IMR-90 (cell line): ENCODE results near the gene DISP2. TPM values are rescaled to one million over a fixed set of nuclear protein-coding genes. Genes with fewer than 3 reads are reported as not detected.

ENCODE experiments used
- ATAC-seq: fragments of 200-7000 bp; cut with Tn5 transposase; 2 replicates; pipeline ENCODE4 v1.9.1; 2020; ENCODE audit warnings: low read depth, mild to moderate bottlenecking, moderate library complexity
- BruUV-seq: library from RNA; stranded (reverse); fragments of 400-500 nt; replicated peaks from 2 replicates; lab custom pipeline; 2021; lab: Mats Ljungman, UMichigan
- CTCF ChIA-PET: fragments of 300-600 bp; formaldehyde crosslinking; extraction: SDS; loops from one replicate; lab custom pipeline; 2021; ENCODE audit warnings: antibody characterized with exemption; lab: Yijun Ruan, JAX
- POLR2A ChIA-PET: fragments of 300-600 bp; sonication (Branson Sonifier 250); formaldehyde crosslinking; loops from one replicate; lab custom pipeline; 2022; ENCODE audit warnings: antibody characterized with exemption; ENCODE audit not compliant: unreplicated experiment; lab: Charles Lee
- DNase-seq: peaks from one replicate; pipeline ENCODE4 v3.0.0; 2013
- H2AFZ ChIP-seq: replicated peaks from 2 replicates; pipeline ENCODE3; 2013; ENCODE audit warnings: low read length, mild to moderate bottlenecking; ENCODE audit not compliant: poor library complexity
- H2AK5ac ChIP-seq: 2 replicates; pipeline ENCODE4 v1.6.1; 2013; ENCODE audit warnings: low read depth, low read length, inconsistent platforms
- H2AK9ac ChIP-seq: replicated peaks from 2 replicates; pipeline ENCODE3; 2013; ENCODE audit warnings: mild to moderate bottlenecking, low read depth, low read length, moderate library complexity; ENCODE audit not compliant: poor library complexity
- H2BK120ac ChIP-seq: 2 replicates; pipeline ENCODE4 v1.6.1; 2013; ENCODE audit warnings: low read depth, low read length, inconsistent platforms
- H2BK15ac ChIP-seq: 3 replicates; pipeline ENCODE4 v1.6.1; 2013; ENCODE audit warnings: low read depth, low read length, inconsistent platforms
- H2BK20ac ChIP-seq: 2 replicates; pipeline ENCODE4 v1.6.1; 2013; ENCODE audit warnings: low read depth, mild to moderate bottlenecking, inconsistent platforms, low read length, moderate library complexity
- H2BK5ac ChIP-seq: 2 replicates; pipeline ENCODE4 v1.6.1; 2013; ENCODE audit warnings: mild to moderate bottlenecking, low read depth, low read length, inconsistent platforms; ENCODE audit not compliant: poor library complexity, severe bottlenecking
- H3K14ac ChIP-seq: replicated peaks from 2 replicates; pipeline ENCODE4 v1.6.1; 2013; ENCODE audit warnings: low read depth, low read length, inconsistent platforms
- H3K18ac ChIP-seq: 2 replicates; pipeline ENCODE4 v1.6.1; 2013; ENCODE audit warnings: low read depth, low read length, control low read depth
- H3K23ac ChIP-seq: 2 replicates; pipeline ENCODE4 v1.6.1; 2013; ENCODE audit warnings: low read depth, low read length, inconsistent platforms
- H3K27ac ChIP-seq: 2 replicates; pipeline ENCODE4 v1.5.1; 2013; ENCODE audit warnings: mild to moderate bottlenecking, control low read depth, low read length; ENCODE audit not compliant: insufficient read depth
- H3K27me3 ChIP-seq: 2 replicates; pipeline ENCODE4 v1.6.1; 2013; ENCODE audit warnings: low read length; ENCODE audit not compliant: control insufficient read depth, insufficient read depth
- H3K36me3 ChIP-seq: 2 replicates; pipeline ENCODE4 v1.6.1; 2013; ENCODE audit warnings: low read length, mixed read lengths; ENCODE audit not compliant: control insufficient read depth, insufficient read depth
- H3K4ac ChIP-seq: 2 replicates; pipeline ENCODE4 v1.6.1; 2013; ENCODE audit warnings: low read depth, low read length, inconsistent platforms
- H3K4me1 ChIP-seq: 2 replicates; pipeline ENCODE4 v1.6.1; 2013; ENCODE audit warnings: low read length, mixed read lengths; ENCODE audit not compliant: control insufficient read depth, insufficient read depth
- H3K4me2 ChIP-seq: 2 replicates; pipeline ENCODE4 v1.6.1; 2013; ENCODE audit warnings: low read depth, mild to moderate bottlenecking, control low read depth, low read length, moderate library complexity
- H3K4me3 ChIP-seq: 2 replicates; pipeline ENCODE4 v1.5.1; 2013; ENCODE audit warnings: low read depth, mild to moderate bottlenecking, control low read depth, low read length, moderate library complexity; ENCODE audit not compliant: insufficient read depth
- H3K56ac ChIP-seq: 2 replicates; pipeline ENCODE4 v1.6.1; 2013; ENCODE audit warnings: low read length, inconsistent platforms; ENCODE audit not compliant: insufficient read depth; ENCODE audit errors: extremely low read depth
- H3K79me1 ChIP-seq, 2 experiments: 2 replicates each; pipeline ENCODE4 v1.6.1; 2013; ENCODE audit warnings: low read length in 2 of 2, inconsistent platforms in 1 of 2, low read depth in 1 of 2
- H3K9ac ChIP-seq: 2 replicates; pipeline ENCODE4 v1.6.1; 2013; ENCODE audit warnings: low read depth, low read length, control low read depth
- H3K9me1 ChIP-seq: 2 replicates; pipeline ENCODE4 v1.6.1; 2013; ENCODE audit warnings: low read length, inconsistent platforms; ENCODE audit not compliant: insufficient read depth
- H3K9me3 ChIP-seq: 2 replicates; pipeline ENCODE4 v1.6.1; 2013; ENCODE audit warnings: low read length; ENCODE audit not compliant: control insufficient read depth, insufficient read depth
- H4K20me1 ChIP-seq: 2 replicates; pipeline ENCODE4 v1.6.1; 2013; ENCODE audit warnings: low read length, inconsistent platforms; ENCODE audit not compliant: insufficient read depth
- H4K5ac ChIP-seq: 2 replicates; pipeline ENCODE4 v1.6.1; 2013; ENCODE audit warnings: mild to moderate bottlenecking, low read depth, low read length, control low read depth
- H4K8ac ChIP-seq, 2 experiments: 2 replicates each; pipeline ENCODE4 v1.6.1; 2013; ENCODE audit warnings: low read depth in 2 of 2, low read length in 2 of 2, control low read depth in 1 of 2, inconsistent platforms in 1 of 2
- H4K91ac ChIP-seq: 2 replicates; pipeline ENCODE4 v1.6.1; 2013; ENCODE audit warnings: low read depth, low read length, inconsistent platforms; ENCODE audit not compliant: insufficient read depth
- NFE2L2 ChIP-seq: fragments of 150-350 bp; IDR thresholded peaks from 2 replicates; pipeline ENCODE4 v1.6.1; 2016; ENCODE audit warnings: low read depth, mild to moderate bottlenecking, low read length
- WGBS, 2 experiments: methylation state at CpG; one replicate each; pipeline versions ENCODE4 v1.1.5 to v1.1.7; 2013; ENCODE audit warnings: missing lambda C conversion rate in 2 of 2; ENCODE audit not compliant: insufficient read length in 1 of 2; ENCODE audit errors: extremely low coverage in 2 of 2; 5-methylcytosine and 5-hydroxymethylcytosine counted together
- dilution Hi-C: fragments of 300-500 bp; cut with HindIII; formaldehyde crosslinking; loops from one replicate; pipeline ENCODE4 v1.14.3; 2018; ENCODE audit warnings: low sequenced_read_pairs; ENCODE audit not compliant: unreplicated experiment
- in situ Hi-C: fragments of 300-500 bp; cut with MboI; formaldehyde crosslinking; loops from 3 replicates; pipeline ENCODE4 v1.14.3; 2019; ENCODE audit warnings: low sequenced_read_pairs, inconsistent platforms, mixed read lengths
- intact Hi-C: fragments of 100-400 bp; cut with micrococcal nuclease; formaldehyde crosslinking; loops from 2 replicates; pipeline ENCODE4 v1.10.0; 2022
- polyA plus RNA-seq, 3 experiments: library from polyadenylated mRNA; depleted of rRNA; stranded (reverse); fragments of >200 nt; gene quantifications; 2 replicates each; pipeline ENCODE4 v1.2.3, GENCODE V29; 2012; ENCODE audit warnings: low replicate concordance in 1 of 3
- total RNA-seq: library from RNA; depleted of rRNA; stranded (reverse); fragments of >200 nt; gene quantifications from 2 replicates; pipeline ENCODE4 v1.2.3, GENCODE V29; 2012

DISP2 gene
- total and polyA plus RNA-seq, 2 of the 4 experiments (the other 2 are of a cell fraction) = 0.34 to 0.36 TPM

GRCh38 chr15:40414816-40415215, 56.8 kb downstream of the DISP2 start:
- Histone ChIP-seq H3K4ac (no peak overlapping the region), H3K27me3 (no peaks in the 10 kb centered on the region), H3K4me2 (no peak overlapping the region), H4K8ac (no peak overlapping the region), H2AK9ac (no peak overlapping the region), H3K9me3 (no peaks in the 10 kb centered on the region), H3K56ac (no peak overlapping the region), H3K27ac (no peak overlapping the region), H2BK15ac (no peak overlapping the region), H2BK5ac (no peak overlapping the region), H2BK20ac (no peak overlapping the region), H3K4me3 (no peak overlapping the region), H4K20me1 (no peaks in the 10 kb centered on the region), H3K9me1 (no peaks in the 10 kb centered on the region), H2BK120ac (no peak overlapping the region), H3K4me1 (no peaks in the 10 kb centered on the region), H3K79me1 (peaks cover 0 to 10% of the 10 kb centered on the region in 2 experiments; a peak in 2 of 4 replicates), H3K18ac (no peak overlapping the region), H4K91ac (no peak overlapping the region), H2AK5ac (no peak overlapping the region), H3K23ac (no peak overlapping the region), H3K36me3 (peaks cover 62% of the 10 kb centered on the region), H4K5ac (no peak overlapping the region), H3K9ac (no peak overlapping the region), H3K14ac (no peak overlapping the region), H2AFZ (no peak overlapping the region)
- ATAC-seq (no peak), DNase-seq (no peak)
- dilution Hi-C loops (no loop called here), in situ Hi-C loops (no loop called here), intact Hi-C loops (no loop called here)
- ChIA-PET CTCF (no interaction called here), POLR2A (no interaction called here)
- no peak for TF ChIP-seq NFE2L2
- WGBS, 2 experiments = no CpG with 5 or more reads among the region's 7 CpGs
- no TSS peak for BruUV-seq
